HL-60 (cell line): ENCODE results near the gene TMTC1.

ENCODE experiments used
- CTCF ChIP-seq: IDR thresholded peaks from one replicate; pipeline ENCODE4 v1.5.1; 2011; ENCODE audit warnings: low read length, control low read depth, inconsistent platforms; ENCODE audit not compliant: insufficient read depth
- GABPA ChIP-seq: IDR thresholded peaks from 2 replicates; pipeline ENCODE4 v1.6.1; 2012; ENCODE audit warnings: low read depth
- POLR2AphosphoS5 ChIP-seq: IDR thresholded peaks from 2 replicates; pipeline ENCODE4 v1.6.1; 2012; ENCODE audit warnings: low read depth
- REST ChIP-seq: IDR thresholded peaks from 2 replicates; pipeline ENCODE4 v1.6.1; 2012; ENCODE audit warnings: low read depth; ENCODE audit not compliant: insufficient replicate concordance

- TF ChIP-seq CTCF (no peak), POLR2AphosphoS5 (no peak), GABPA (no peak), REST (no peak)
Observed at GRCh38 chr12:29516431-29516875, 267.3 kb downstream of the TMTC1 start.
